HG03159 (cell line): ENCODE data around the gene NGRN.

Source experiments
- ATAC-seq: cut with Tn5 transposase; IDR thresholded peaks from one replicate; pipeline ENCODE4 v1.9.1; 2021; ENCODE audit warnings: mild to moderate bottlenecking, moderate library complexity; ENCODE audit not compliant: unreplicated experiment

The NGRN gene, protein sequence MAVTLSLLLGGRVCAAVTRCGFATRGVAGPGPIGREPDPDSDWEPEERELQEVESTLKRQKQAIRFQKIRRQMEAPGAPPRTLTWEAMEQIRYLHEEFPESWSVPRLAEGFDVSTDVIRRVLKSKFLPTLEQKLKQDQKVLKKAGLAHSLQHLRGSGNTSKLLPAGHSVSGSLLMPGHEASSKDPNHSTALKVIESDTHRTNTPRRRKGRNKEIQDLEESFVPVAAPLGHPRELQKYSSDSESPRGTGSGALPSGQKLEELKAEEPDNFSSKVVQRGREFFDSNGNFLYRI

DNA sequence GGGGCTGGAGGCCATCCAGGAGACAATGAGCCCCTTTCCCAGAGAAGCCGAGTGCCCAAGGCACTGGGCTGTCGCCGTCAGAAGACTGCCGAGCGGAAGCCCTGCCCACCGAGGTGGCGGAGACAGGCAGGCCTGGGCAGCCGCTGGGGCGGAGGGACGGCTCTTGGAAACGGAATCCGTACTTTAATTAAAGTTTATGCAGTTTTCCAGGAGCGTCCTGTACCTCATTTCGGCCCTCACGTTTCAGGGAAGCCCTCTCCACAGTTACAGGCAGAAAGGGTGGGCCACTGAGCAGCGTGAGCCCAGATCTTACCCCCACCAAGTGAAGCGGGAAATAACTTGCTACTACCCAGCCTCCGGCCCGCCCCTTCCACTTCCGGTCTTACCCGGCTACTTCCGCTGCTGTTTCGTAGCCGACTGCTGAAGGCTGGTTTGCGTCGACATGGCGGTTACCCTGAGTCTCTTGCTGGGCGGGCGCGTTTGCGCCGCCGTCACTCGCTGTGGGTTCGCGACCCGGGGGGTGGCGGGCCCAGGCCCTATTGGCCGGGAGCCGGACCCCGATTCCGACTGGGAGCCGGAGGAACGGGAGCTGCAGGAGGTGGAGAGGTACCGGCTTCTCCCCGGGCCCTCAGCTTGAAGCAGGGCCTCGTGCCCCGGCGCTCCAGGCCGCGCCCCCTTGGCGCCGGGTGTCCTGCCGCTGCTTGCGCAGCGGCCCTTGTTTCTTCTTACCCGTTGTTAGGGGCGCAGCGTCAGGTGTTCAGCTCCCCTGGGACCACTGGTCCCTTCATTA, at the start of gene NGRN:
TSS of gene NGRN (plus strand) at position 402 of the 790 bp plus-strand sequence. CDS start at position 443, 41 bp downstream.
- ATAC-seq, result peak; percentile 90

DNA sequence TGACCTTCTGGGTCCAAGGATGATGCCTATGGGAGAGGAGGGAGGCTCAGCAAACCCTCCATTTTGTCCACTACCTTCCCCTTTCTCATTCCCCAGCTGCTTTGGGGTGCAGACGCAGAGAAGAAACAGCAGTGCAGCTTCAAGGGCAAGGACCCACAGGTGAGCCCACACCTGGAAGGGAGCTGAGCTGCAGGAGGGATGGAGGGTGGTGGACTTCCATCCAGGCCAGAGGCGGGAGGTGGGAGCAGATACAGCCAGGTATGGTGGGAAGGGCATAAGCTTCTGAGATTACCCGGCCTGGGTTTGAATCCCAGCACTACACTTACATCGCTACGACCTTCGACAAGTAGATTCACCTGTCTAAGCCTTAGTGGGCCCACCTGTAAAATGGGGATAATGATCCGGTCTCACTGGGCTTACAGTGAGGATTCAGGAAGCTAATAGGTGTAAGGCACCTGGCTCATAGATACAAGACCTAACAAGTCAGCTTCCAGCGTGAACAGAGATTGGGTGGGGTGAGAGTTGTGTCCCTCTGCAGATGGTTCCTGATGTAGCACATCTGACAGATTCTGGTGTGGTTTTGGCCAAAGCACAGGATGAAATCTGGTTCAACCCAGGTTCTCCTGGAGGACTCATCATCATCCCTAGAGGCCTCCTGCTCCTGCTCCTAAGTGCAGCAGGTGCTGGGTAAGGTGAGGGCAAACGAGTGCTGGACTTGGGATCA, 47.6 kb upstream of the NGRN start:
- no peak for ATAC-seq

DNA sequence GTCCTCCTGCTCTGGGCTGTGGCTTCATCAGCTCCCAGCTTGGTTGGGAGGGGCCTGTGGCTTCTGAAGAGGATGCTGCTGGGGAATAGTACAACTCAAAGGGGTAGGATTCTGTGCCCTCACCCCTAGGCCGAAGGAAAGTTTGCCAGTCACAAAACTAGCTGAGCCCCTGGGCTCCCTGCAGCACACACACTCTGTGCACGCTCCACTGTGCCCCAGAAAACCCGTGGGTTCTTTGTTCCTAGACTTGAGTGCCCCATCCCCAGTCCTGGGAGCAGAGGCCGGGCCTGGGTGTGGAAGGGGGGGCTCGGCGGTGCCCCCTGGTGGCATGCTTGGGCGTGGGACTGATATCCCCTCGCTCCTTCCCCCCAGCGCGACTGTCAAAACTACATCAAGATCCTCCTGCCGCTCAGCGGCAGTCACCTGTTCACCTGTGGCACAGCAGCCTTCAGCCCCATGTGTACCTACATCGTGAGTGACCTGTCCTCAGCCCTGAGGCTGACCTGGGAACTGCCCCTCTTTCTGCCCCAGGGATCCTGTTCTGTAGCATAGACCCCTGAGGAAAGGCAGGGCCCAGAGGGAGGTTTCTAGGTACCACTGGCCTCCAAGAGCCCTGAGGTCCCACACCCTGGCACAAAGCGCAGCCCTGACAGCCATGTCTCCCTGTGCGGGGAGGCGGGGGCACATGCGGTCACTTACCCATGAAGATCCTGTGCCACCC, 45.9 kb upstream of the NGRN start:
- ATAC-seq, result no peak

DNA sequence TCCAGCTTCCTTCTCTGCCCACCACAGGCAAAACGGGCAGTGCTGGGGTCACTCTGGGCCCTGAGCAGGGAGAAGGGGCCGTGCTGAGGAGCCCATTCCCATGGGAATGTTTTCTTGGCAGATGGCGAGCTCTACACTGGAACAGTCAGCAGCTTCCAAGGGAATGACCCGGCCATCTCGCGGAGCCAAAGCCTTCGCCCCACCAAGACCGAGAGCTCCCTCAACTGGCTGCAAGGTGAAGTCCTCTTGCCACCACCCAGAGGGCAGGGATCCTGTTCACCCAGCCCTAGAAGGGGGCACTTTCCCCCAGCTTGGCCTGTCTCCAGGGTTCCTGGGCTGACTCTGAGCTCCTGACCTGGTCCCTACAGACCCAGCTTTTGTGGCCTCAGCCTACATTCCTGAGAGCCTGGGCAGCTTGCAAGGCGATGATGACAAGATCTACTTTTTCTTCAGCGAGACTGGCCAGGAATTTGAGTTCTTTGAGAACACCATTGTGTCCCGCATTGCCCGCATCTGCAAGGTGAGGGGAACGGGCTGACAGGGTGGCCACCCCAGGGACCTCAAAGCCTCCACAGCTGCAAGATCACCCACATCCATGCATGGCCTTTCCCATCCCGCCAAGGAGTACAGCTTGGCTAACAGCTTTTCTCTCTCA, 44.1 kb upstream of the NGRN start:
- ATAC-seq, result no peak

DNA sequence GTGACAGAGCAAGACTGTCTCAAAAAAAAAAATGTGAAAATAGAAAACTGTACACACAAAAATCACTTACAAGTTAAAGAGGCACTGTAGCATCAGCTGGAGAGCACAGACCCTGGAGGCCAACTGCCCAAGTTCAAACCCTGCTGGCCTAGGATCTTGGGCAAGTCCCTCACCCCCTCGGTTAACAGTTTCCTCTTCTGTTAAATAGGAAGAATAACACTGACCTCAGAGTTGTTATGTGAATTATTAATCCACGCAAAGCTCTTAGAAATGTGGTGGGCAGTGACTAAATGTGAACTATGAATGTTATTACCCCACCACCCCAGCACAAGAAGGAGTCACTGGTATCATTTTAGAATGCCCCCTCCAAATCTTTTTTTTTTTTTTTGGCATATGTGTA, 42.9 kb upstream of the NGRN start:
- ATAC-seq, result no peak

DNA sequence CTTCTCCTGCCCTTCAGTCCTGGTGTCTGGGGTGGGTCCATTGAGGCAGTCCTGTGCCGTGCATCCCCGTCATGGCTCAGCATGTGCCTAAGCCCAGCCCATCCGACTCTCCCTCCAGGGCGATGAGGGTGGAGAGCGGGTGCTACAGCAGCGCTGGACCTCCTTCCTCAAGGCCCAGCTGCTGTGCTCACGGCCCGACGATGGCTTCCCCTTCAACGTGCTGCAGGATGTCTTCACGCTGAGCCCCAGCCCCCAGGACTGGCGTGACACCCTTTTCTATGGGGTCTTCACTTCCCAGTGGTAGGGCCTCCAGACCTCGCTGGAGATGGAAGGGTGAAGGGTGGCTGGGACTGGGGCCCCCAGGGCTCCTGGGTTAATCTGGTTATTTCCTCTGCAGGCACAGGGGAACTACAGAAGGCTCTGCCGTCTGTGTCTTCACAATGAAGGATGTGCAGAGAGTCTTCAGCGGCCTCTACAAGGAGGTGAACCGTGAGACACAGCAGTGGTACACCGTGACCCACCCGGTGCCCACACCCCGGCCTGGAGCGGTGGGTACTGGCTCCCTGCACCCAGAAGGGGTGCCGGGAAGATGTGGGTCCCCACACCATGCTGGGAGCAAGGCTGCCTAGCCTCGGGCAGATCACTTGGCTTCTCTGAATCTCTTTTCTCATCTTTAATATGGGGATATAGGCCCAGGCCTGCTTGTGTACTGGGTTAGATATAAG, 41.9 kb upstream of the NGRN start:
- ATAC-seq, result no peak

DNA sequence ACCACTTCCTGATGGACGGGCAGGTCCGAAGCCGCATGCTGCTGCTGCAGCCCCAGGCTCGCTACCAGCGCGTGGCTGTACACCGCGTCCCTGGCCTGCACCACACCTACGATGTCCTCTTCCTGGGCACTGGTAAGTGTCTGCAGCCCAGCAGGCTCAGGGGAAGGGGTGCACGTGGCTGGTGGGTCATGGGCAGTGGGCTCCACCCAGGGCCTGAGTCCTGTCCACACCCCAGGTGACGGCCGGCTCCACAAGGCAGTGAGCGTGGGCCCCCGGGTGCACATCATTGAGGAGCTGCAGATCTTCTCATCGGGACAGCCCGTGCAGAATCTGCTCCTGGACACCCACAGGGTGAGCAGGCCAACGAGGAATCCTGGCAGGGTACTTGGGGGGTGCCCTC, 40.4 kb upstream of the NGRN start:
- no peak for ATAC-seq

DNA sequence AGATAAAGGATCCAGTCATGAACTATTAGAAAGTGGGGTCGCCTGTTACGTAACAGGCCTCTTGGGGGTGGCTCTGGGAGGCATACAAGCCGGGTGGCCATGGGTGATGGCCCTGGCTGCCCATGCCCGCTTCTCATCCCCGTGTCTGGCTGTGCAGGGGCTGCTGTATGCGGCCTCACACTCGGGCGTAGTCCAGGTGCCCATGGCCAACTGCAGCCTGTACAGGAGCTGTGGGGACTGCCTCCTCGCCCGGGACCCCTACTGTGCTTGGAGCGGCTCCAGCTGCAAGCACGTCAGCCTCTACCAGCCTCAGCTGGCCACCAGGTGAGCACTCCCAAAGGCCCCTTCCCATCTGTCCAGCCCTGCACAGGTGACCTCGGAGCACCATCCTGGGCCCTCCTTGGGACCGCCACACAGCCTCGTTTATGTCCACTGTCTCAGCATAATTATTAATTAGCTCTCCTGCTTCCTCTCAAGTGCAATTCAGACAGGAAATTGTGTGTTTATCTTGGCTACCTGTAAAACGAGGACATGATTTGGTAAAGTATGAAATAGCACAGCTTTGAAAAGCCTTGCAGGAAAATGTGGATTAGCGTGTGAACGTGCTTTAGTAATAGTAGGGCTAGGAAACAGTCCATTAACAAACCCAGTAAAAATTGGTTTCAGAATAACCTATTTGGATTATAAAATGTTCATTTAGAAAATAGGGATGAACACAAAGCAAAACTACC, 39.8 kb upstream of the NGRN start:
- ATAC-seq, result no peak

DNA sequence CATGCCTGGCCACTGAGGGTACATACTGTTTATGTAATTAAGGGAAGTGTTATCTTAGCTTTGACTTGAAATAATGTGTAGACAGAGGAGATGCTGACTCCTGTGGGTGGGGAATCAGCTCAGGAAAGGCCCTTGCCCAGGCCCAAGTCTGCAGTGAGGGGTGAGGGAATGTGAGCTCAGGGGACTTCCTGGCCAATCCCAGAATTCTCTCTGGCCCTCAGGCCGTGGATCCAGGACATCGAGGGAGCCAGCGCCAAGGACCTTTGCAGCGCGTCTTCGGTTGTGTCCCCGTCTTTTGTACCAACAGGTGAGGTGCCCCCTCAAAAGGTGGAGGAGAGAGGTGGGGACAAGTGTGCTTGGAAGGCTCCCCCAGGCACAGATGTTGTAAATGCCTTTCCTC, 38.1 kb upstream of the NGRN start:
- no peak for ATAC-seq

DNA sequence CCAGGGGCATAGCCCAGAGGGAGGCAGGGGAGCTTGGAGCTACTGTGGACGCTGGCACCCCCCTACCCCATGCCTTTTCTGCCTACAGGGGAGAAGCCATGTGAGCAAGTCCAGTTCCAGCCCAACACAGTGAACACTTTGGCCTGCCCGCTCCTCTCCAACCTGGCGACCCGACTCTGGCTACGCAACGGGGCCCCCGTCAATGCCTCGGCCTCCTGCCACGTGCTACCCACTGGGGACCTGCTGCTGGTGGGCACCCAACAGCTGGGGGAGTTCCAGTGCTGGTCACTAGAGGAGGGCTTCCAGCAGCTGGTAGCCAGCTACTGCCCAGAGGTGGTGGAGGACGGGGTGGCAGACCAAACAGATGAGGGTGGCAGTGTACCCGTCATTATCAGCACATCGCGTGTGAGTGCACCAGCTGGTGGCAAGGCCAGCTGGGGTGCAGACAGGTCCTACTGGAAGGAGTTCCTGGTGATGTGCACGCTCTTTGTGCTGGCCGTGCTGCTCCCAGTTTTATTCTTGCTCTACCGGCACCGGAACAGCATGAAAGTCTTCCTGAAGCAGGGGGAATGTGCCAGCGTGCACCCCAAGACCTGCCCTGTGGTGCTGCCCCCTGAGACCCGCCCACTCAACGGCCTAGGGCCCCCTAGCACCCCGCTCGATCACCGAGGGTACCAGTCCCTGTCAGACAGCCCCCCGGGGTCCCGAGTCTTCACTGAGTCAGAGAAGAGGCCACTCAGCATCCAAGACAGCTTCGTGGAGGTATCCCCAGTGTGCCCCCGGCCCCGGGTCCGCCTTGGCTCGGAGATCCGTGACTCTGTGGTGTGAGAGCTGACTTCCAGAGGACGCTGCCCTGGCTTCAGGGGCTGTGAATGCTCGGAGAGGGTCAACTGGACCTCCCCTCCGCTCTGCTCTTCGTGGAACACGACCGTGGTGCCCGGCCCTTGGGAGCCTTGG, 37.4 kb upstream of the NGRN start:
- no peak for ATAC-seq

DNA sequence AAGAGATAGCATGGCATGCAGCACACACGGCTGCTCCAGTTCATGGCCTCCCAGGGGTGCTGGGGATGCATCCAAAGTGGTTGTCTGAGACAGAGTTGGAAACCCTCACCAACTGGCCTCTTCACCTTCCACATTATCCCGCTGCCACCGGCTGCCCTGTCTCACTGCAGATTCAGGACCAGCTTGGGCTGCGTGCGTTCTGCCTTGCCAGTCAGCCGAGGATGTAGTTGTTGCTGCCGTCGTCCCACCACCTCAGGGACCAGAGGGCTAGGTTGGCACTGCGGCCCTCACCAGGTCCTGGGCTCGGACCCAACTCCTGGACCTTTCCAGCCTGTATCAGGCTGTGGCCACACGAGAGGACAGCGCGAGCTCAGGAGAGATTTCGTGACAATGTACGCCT, 36.5 kb upstream of the NGRN start:
- no peak for ATAC-seq

DNA sequence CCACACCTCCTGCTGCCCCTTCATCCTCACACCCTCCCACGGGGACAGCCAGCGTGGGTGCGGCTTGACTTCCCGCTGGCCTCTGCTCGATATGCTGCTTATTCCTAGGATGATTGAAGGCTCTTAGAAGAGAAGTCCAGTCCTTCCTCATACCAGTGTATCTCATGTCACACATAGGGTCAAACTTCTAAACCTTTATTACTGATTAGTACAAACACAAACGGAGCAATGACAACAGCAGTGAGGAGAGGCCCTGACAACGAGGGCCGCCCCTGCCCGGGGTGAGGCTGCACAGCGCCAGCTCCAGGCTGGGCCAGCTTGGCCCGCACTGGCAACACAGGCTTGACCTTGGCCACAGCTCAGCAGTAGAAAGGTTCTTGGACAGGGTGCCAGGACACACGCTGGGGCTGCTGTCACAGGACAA, 35.4 kb upstream of the NGRN start:
- ATAC-seq, result no peak

DNA sequence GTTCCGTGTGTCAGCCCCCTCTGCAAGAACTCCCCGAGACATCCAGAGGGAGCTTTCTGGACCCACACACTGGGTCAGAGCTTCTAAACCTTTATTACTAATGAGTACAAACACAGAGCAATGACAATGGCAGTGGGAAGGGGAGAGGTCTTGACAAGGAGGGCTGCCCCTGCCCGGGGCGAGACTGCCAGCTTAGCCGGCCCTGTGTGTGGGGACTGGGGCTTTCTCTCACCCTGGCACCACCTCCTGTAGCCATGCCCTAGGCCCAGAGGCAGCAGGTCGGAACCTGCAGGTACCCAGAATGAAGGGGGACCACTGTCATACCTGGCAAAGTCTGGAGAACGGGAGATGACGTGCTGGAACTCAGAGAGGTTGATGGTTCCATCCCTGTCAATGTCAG, 34.9 kb upstream of the NGRN start:
- ATAC-seq, result no peak

DNA sequence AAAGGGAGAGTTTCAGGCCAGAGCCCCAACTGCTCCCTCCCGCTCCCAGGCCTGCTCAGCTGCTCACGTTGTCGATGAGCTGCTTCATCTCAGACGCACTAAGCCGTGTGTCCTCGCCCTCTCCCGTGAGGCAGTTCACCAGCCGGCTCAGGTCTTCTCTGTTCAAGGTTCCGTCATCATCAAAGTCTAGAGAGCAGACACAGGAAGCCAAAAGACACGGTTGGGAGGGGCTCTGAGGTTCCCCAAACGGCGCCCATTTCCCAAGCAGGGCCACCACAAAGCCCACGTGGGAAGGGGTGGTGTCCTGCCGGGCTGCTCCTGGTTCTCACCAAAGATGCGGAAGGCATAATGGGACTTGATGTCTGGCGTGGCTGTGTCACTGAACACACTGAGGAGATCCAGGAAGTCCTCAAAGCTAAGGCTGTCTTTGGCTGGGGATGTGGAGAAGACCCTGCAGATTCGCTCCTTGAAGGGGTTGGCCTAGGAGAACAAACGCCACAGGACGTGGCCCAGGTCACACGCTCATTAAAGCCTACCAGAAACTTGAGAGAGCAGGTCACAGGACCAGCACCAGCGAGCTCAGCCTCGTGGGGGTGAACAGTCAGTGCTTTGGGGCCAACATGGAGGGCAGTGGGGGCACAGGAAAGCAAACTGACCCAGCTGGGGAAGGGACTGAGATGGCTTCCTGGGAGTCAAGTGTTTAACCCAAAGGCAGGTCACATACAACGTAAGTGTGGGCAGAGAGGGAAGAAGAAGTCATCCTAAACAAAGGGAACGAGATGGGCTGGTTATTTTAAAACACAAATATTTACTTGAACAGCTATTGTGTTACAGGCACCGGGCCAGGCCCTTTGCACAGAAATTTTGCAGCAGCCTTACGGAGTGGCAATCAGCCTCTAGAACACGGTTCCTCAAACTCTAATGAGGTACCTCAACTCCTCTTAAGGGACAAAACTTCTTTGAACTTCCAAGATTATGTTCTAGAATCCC, 34.1 kb upstream of the NGRN start:
- no peak for ATAC-seq

DNA sequence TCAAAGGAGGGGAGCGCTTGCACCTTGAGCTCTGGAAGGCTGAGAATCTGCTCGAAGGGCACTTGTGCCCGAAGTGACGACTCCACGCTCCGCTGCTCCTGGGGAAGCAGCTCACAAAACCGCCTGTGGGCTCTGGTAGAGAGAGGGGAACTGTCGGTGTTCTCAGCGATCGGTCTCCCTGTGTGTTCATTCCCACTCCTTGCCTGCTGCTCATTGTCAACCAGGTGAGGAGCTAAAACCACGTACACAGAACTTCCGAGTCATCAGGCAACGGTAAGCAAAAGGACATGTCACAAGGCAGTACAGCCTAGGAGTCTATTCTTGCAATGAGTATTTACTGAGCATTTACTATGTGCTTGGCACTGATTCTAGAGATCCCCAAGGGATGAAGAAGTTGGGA, 33.3 kb upstream of the NGRN start:
- no peak for ATAC-seq

DNA sequence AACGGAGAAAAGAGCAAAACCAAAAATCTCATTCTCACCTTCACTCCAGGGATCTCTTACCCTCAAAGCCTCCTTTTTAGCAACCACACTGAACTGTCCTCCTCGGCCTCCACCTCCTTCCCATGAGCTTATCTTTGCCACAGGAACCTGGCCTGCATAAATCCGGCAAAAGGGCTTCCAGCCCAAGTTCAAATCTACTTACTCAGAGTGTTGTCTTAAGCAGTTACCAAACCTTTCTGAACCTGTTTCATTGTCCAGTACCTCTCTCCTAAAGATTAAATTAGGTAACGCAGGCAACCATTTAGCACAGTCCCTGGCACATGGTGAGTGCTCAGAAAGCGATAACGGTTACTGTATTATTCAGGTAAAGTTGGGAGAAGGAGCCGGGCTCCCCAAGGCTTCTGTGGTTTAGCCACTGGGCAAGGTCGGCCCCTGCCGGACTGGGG, 32.5 kb upstream of the NGRN start:
- no peak for ATAC-seq
